H1 (cell line): Measurements from ENCODE around the gene SHROOM2. TPM values are rescaled to one million over a fixed set of nuclear protein-coding genes. Genes with fewer than 3 reads are reported as not detected.

ENCODE experiments used
- CTCF ChIA-PET: fragments of 300-600 bp; sonication (Branson Sonifier 250); formaldehyde crosslinking; loops from one replicate; lab custom pipeline; 2021; ENCODE audit not compliant: partially characterized antibody; lab: Charles Lee
- POLR2A ChIA-PET: fragments of 300-600 bp; sonication (Branson Sonifier 250); formaldehyde crosslinking; loops from one replicate; lab custom pipeline; 2021; ENCODE audit warnings: inconsistent platforms; ENCODE audit not compliant: partially characterized antibody; lab: Charles Lee
- DNase-seq, 2 experiments: peaks; one replicate each; pipeline versions ENCODE4 v3.0.0 to v3.0.0-alpha.2; 2010 to 2022; ENCODE audit warnings: low spot score in 2 of 2, low read depth in 1 of 2, mixed read lengths in 1 of 2
- FAIRE-seq: peaks from 2 replicates; lab custom pipeline; 2011; peaks lifted over from hg19 to GRCh38; lab: Jason Lieb, UNC
- H2AFZ ChIP-seq: 2 replicates; pipeline ENCODE4 v1.8.1; 2012; ENCODE audit warnings: low read length, inconsistent platforms
- H2AK5ac ChIP-seq: 2 replicates; pipeline ENCODE4 v1.6.1; 2013; ENCODE audit warnings: low read depth, low read length
- H2BK120ac ChIP-seq: replicated peaks from 2 replicates; pipeline ENCODE3; 2013; ENCODE audit warnings: low read depth, low read length, inconsistent platforms
- H2BK12ac ChIP-seq: 2 replicates; pipeline ENCODE4 v1.6.1; 2013; ENCODE audit warnings: low read depth, low read length
- H2BK15ac ChIP-seq: 2 replicates; pipeline ENCODE4 v1.6.1; 2013; ENCODE audit warnings: low read length
- H2BK20ac ChIP-seq: 2 replicates; pipeline ENCODE4 v1.6.1; 2013; ENCODE audit warnings: low read length
- H2BK5ac ChIP-seq: 2 replicates; pipeline ENCODE4 v1.6.1; 2013; ENCODE audit warnings: low read depth, low read length
- H3K14ac ChIP-seq: 2 replicates; pipeline ENCODE4 v1.6.1; 2013; ENCODE audit warnings: inconsistent platforms; ENCODE audit not compliant: insufficient read length
- H3K18ac ChIP-seq: 2 replicates; pipeline ENCODE4 v1.6.1; 2013; ENCODE audit warnings: low read length; ENCODE audit errors: extremely low read depth
- H3K23ac ChIP-seq: 2 replicates; pipeline ENCODE4 v1.6.1; 2013; ENCODE audit warnings: inconsistent platforms; ENCODE audit not compliant: insufficient read length
- H3K23me2 ChIP-seq: 2 replicates; pipeline ENCODE4 v1.6.1; 2013; ENCODE audit warnings: low read depth, low read length
- H3K27ac ChIP-seq: 2 replicates; pipeline ENCODE4 v1.6.1; 2011; ENCODE audit warnings: low read depth, low read length, inconsistent platforms
- H3K27me3 ChIP-seq, 4 experiments: replicated peaks in 1 of 4; 1 replicate in 1 of 4; 2 replicates in 3 of 4; pipeline versions ENCODE4 v1.6.1 to v1.8.1; 2011 to 2013; ENCODE audit warnings: low read length in 3 of 4, mild to moderate bottlenecking in 3 of 4, inconsistent platforms in 2 of 4, mixed read lengths in 2 of 4, moderate library complexity in 1 of 4; ENCODE audit not compliant: control insufficient read depth in 3 of 4, insufficient read depth in 3 of 4; ENCODE audit errors: extremely low read depth in 1 of 4
- H3K36me3 ChIP-seq, 4 experiments: 2 replicates each; pipeline versions ENCODE4 v1.6.1 to v1.8.1; 2011 to 2013; ENCODE audit warnings: mild to moderate bottlenecking in 4 of 4, low read length in 3 of 4, moderate library complexity in 2 of 4, control low read depth in 1 of 4, inconsistent platforms in 1 of 4; ENCODE audit not compliant: insufficient read depth in 4 of 4, control insufficient read depth in 2 of 4
- H3K4ac ChIP-seq: replicated peaks from 2 replicates; pipeline ENCODE3; 2013; ENCODE audit warnings: low read length, low read depth, mixed read lengths, inconsistent platforms; ENCODE audit not compliant: insufficient read length
- H3K4me1 ChIP-seq, 4 experiments: replicated peaks in 1 of 4; 1 replicate in 1 of 4; 2 replicates in 3 of 4; pipeline versions ENCODE4 v1.6.1 to v1.8.1; 2011 to 2013; ENCODE audit warnings: low read length in 3 of 4, inconsistent platforms in 2 of 4, mixed read lengths in 1 of 4; ENCODE audit not compliant: insufficient read depth in 4 of 4, control insufficient read depth in 3 of 4
- H3K4me2 ChIP-seq, 2 experiments: 2 replicates each; pipeline versions ENCODE4 v1.6.1 to v1.8.1; 2011 to 2013; ENCODE audit warnings: low read depth in 2 of 2, low read length in 2 of 2, control low read depth in 1 of 2, inconsistent platforms in 1 of 2, mild to moderate bottlenecking in 1 of 2; ENCODE audit not compliant: insufficient read depth in 1 of 2
- H3K4me3 ChIP-seq, 4 experiments: fragments of 200-600, 300-600 bp in 1 of 4; sonication (generic), shearing (Covaris generic), sonication (Bioruptor Twin) in 1 of 4; 2 replicates each; pipeline versions ENCODE4 v1.5.1 to v1.8.1; 2011 to 2016; ENCODE audit warnings: low read length in 4 of 4, low read depth in 3 of 4, control low read depth in 2 of 4, inconsistent platforms in 2 of 4, mild to moderate bottlenecking in 2 of 4, mixed read lengths in 1 of 4, moderate library complexity in 1 of 4; ENCODE audit not compliant: insufficient read depth in 2 of 4; ENCODE audit errors: extremely low read depth in 1 of 4
- H3K56ac ChIP-seq: replicated peaks from 2 replicates; pipeline ENCODE3; 2013; ENCODE audit warnings: low read depth, mild to moderate bottlenecking, mixed read lengths, low read length, inconsistent platforms; ENCODE audit not compliant: insufficient read length
- H3K79me1 ChIP-seq: 2 replicates; pipeline ENCODE4 v1.6.1; 2013; ENCODE audit warnings: low read depth, low read length, control low read depth
- H3K79me2 ChIP-seq, 2 experiments: 2 replicates each; pipeline versions ENCODE4 v1.6.1 to v1.8.1; 2012 to 2013; ENCODE audit warnings: low read length in 2 of 2, mild to moderate bottlenecking in 2 of 2, inconsistent platforms in 1 of 2; ENCODE audit not compliant: insufficient read depth in 2 of 2, control insufficient read depth in 1 of 2
- H3K9ac ChIP-seq, 4 experiments: replicated peaks in 1 of 4; 1 replicate in 1 of 4; 2 replicates in 3 of 4; pipeline versions ENCODE4 v1.6.1 to v1.8.1; 2011 to 2013; ENCODE audit warnings: low read depth in 3 of 4, low read length in 3 of 4, control low read depth in 2 of 4, mild to moderate bottlenecking in 2 of 4, moderate library complexity in 2 of 4, inconsistent platforms in 1 of 4; ENCODE audit errors: extremely low read depth in 1 of 4
- H3K9me3 ChIP-seq, 2 experiments: 2 replicates each; pipeline versions ENCODE4 v1.6.1 to v1.8.1; 2012 to 2013; ENCODE audit warnings: mild to moderate bottlenecking in 2 of 2, moderate library complexity in 2 of 2, control low read depth in 1 of 2, inconsistent platforms in 1 of 2, low read depth in 1 of 2, low read length in 1 of 2, mixed read lengths in 1 of 2; ENCODE audit not compliant: insufficient read depth in 2 of 2
- H4K20me1 ChIP-seq, 2 experiments: replicated peaks in 1 of 2; 2 replicates each; pipeline versions ENCODE3 to v1.8.1; 2011 to 2013; ENCODE audit warnings: inconsistent platforms in 2 of 2, low read length in 2 of 2, mild to moderate bottlenecking in 1 of 2; ENCODE audit not compliant: insufficient read depth in 2 of 2, control insufficient read depth in 1 of 2
- H4K5ac ChIP-seq: 2 replicates; pipeline ENCODE4 v1.6.1; 2013; ENCODE audit warnings: low read length, low read depth, mixed read lengths, inconsistent platforms; ENCODE audit not compliant: insufficient read length
- H4K8ac ChIP-seq: 2 replicates; pipeline ENCODE4 v1.8.0; 2013; ENCODE audit warnings: mild to moderate bottlenecking, moderate library complexity, low read length, inconsistent platforms; ENCODE audit not compliant: insufficient read depth; ENCODE audit errors: extremely low read depth
- H4K91ac ChIP-seq: replicated peaks from 2 replicates; pipeline ENCODE3; 2013; ENCODE audit warnings: low read length, mixed read lengths, inconsistent platforms; ENCODE audit not compliant: insufficient read length
- ASH2L ChIP-seq: fragments of 200-600, 300-600 bp; sonication (generic); IDR thresholded peaks from one replicate; pipeline ENCODE4 v1.7.1; 2017; ENCODE audit warnings: low read length
- CBX5 ChIP-seq: fragments of 300-800, 300-1000 bp; sonication (generic); IDR thresholded peaks from 2 replicates; pipeline ENCODE4 v1.7.1; 2016; ENCODE audit warnings: antibody characterized with exemption, low read length, low read depth
- JUN ChIP-seq: IDR thresholded peaks from 2 replicates; pipeline ENCODE4 v1.6.1; 2011; ENCODE audit warnings: low read depth, mild to moderate bottlenecking, improper control_type of control experiment, low read length
- KDM4A ChIP-seq: IDR thresholded peaks from one replicate; pipeline ENCODE4 v1.7.1; 2012; ENCODE audit warnings: low read depth, mild to moderate bottlenecking, moderate library complexity, low read length, inconsistent platforms; ENCODE audit not compliant: severe bottlenecking
- RFX5 ChIP-seq: IDR thresholded peaks from 2 replicates; pipeline ENCODE4 v1.6.1; 2011; ENCODE audit warnings: low read depth, low read length, improper control_type of control experiment, borderline replicate concordance
- RXRA ChIP-seq: IDR thresholded peaks from 2 replicates; pipeline ENCODE4 v1.6.1; 2011; ENCODE audit warnings: low read depth, mild to moderate bottlenecking, low read length, moderate library complexity; ENCODE audit not compliant: insufficient read depth
- TCF12 ChIP-seq: IDR thresholded peaks from 2 replicates; pipeline ENCODE4 v1.6.1; 2011; ENCODE audit warnings: low read depth, mild to moderate bottlenecking, low read length
- WGBS, 2 experiments: shearing (Covaris generic) in 1 of 2; methylation state at CpG; one replicate each; pipeline versions ENCODE4 v1.1.6 to v1.1.7; 2013 to 2015; ENCODE audit warnings: low lambda C conversion rate in 2 of 2, mixed read lengths in 2 of 2, inconsistent platforms in 1 of 2, low coverage in 1 of 2, missing lambda C conversion rate in 1 of 2; ENCODE audit not compliant: insufficient replicate concordance in 2 of 2, insufficient coverage in 1 of 2, insufficient read length in 1 of 2; ENCODE audit errors: extremely low coverage in 1 of 2, missing lambda C conversion rate in 1 of 2; 5-methylcytosine and 5-hydroxymethylcytosine counted together
- polyA plus RNA-seq, 7 experiments: library from polyadenylated mRNA; depleted of rRNA in 3 of 7; stranded (reverse) in 5 of 7; unstranded in 2 of 7; fragments of >200 nt in 5 of 7; fragments of 200-250 nt in 2 of 7; gene quantifications; 1 replicate in 5 of 7; 2 replicates in 1 of 7; 4 replicates in 1 of 7; pipeline versions ENCODE4 v1.2.1 to v1.2.3, GENCODE V29; 2011 to 2013; ENCODE audit warnings: missing spikeins in 2 of 7, mixed read lengths in 2 of 7
- total RNA-seq: library from RNA; stranded (reverse); fragmentation: NEBNext Ultra II Directional; extraction: Animal tissue kit (Norgen Biotek cat#: 25700); gene quantifications from 2 replicates; pipeline ENCODE4 v1.2.1, GENCODE V29; 2021

SHROOM2 gene
- total and polyA plus RNA-seq, 2 of the 8 experiments (the other 6 are each of a cell fraction or from before 2014, with no cell fraction given): 3.4 to 14.2 TPM

GRCh38 chrX:9917861-9918260, 131.6 kb downstream of the SHROOM2 start:
- no peak overlapping the region for H3K4me3 ChIP-seq

More at GRCh38 chrX:9917861-9918260, 131.6 kb downstream of the SHROOM2 start:
- Histone ChIP-seq H3K79me1 (no peaks in the 10 kb centered on the region), H3K14ac (no peak overlapping the region), H3K56ac (no peak overlapping the region), H3K4me2 (no peak overlapping the region), H2BK20ac (0 out of 2 replicates have a peak overlapping the region, but pooled peaks have one; percentile 61), H4K20me1 (no peaks in the 10 kb centered on the region), H3K79me2 (peaks cover 0 to 7% of the 10 kb centered on the region in 2 experiments; a peak in 1 of 4 replicates), H2BK120ac (no peak overlapping the region), H3K23me2 (peaks cover 2% of the 10 kb centered on the region; the same call in 1 of the 2 replicates), H4K91ac (no peak overlapping the region)
- POLR2A ChIA-PET: no interaction called here
- no peak for TF ChIP-seq RXRA
- TF ChIP-seq JUN: no peak
- TF ChIP-seq CBX5: no peak
- no peak for TF ChIP-seq TCF12
- no peak for TF ChIP-seq KDM4A
- TF ChIP-seq ASH2L: no peak
- no peak for TF ChIP-seq RFX5
- TF ChIP-seq, all 59 proteins: peak for 0
- no peaks in the 10 kb centered on the region for H3K36me3 ChIP-seq
- no peak for DNase-seq
- 91% methylated on average over 4 of the region's 5 CpGs; no CpG with 5 or more reads in 1 of the 2 experiments for WGBS, 2 experiments
- no peak for FAIRE-seq
- no peak overlapping the region for H4K8ac ChIP-seq
- H4K5ac ChIP-seq: no peak overlapping the region
- no peak overlapping the region for H2BK15ac ChIP-seq
- H3K23ac ChIP-seq: no peak overlapping the region
- no peaks in the 10 kb centered on the region for H3K9me3 ChIP-seq
- H2BK5ac ChIP-seq: no peak overlapping the region
- CTCF ChIA-PET: no interaction called here
- H3K4me1 ChIP-seq: peaks cover 0 to 5% (median 2%) of the 10 kb centered on the region in 4 experiments; a peak in 5 of 7 replicates
- H3K27ac ChIP-seq: no peak overlapping the region
- H2AK5ac ChIP-seq: no peak overlapping the region
- no peak overlapping the region for H3K9ac ChIP-seq
- no peak overlapping the region for H3K4ac ChIP-seq
- no peak overlapping the region for H3K18ac ChIP-seq
- no peak overlapping the region for H2AFZ ChIP-seq
- no peak overlapping the region for H2BK12ac ChIP-seq
- H3K27me3 ChIP-seq: no peaks in the 10 kb centered on the region
